ENCODE results near the gene KDM6B.
A peak's percentile ranks its signal among the peaks of the same experiment; 100 is the strongest.

The KDM6B gene, protein sequence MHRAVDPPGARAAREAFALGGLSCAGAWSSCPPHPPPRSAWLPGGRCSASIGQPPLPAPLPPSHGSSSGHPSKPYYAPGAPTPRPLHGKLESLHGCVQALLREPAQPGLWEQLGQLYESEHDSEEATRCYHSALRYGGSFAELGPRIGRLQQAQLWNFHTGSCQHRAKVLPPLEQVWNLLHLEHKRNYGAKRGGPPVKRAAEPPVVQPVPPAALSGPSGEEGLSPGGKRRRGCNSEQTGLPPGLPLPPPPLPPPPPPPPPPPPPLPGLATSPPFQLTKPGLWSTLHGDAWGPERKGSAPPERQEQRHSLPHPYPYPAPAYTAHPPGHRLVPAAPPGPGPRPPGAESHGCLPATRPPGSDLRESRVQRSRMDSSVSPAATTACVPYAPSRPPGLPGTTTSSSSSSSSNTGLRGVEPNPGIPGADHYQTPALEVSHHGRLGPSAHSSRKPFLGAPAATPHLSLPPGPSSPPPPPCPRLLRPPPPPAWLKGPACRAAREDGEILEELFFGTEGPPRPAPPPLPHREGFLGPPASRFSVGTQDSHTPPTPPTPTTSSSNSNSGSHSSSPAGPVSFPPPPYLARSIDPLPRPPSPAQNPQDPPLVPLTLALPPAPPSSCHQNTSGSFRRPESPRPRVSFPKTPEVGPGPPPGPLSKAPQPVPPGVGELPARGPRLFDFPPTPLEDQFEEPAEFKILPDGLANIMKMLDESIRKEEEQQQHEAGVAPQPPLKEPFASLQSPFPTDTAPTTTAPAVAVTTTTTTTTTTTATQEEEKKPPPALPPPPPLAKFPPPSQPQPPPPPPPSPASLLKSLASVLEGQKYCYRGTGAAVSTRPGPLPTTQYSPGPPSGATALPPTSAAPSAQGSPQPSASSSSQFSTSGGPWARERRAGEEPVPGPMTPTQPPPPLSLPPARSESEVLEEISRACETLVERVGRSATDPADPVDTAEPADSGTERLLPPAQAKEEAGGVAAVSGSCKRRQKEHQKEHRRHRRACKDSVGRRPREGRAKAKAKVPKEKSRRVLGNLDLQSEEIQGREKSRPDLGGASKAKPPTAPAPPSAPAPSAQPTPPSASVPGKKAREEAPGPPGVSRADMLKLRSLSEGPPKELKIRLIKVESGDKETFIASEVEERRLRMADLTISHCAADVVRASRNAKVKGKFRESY (N-terminal part only)

DNA sequence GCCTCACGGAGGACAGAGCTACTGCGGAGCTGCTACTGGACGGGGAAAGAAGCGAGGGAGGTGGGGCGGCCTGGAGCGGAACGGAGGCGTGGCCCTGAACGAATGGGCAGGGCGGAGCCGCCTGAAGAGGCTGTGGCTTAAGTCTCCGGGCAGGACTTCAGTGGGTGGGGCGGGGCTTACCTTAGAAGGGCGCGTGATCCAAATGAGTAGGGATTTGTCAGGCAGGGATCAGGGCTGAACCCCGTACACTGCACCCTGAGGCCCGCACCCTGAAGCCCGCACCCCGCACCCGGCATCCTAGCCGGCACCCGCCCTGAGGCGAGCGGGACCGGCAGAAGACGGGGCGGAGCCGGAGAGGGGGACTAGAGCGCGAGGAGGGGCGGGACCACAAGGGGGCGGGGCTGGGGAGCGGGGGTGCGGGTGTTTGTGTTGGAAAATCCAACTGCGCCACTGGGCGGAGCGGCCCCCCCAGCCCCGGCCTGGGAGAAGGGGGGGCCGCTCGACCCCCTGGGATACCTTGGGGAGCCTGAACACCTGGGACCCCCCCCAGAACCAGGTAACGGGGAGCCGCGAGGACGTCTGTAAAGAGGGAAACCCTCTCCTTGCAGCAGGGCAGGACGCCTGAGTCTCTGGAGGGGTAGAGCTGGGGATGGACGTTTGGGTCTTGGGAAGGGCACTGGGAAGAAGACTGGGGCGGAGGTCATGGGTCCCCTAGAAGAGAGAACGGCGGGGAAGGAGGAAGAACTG is at the start of gene KDM6B:
TSS of gene KDM6B (plus strand) at position 423 of the 747 bp plus-strand sequence. CDS start 11,338 bp downstream, outside the sequence.
- H3K27me3 ChIP-seq (replicated peaks; ENCODE audit: insufficient read depth, low read length) = peaks cover 41% of the 10 kb centered on the region
- peak within 1 kb of the TSS; percentile 100 for H3K4me2 ChIP-seq (ENCODE audit: low read depth, low read length)
- H3K9me3 ChIP-seq (replicated peaks; ENCODE audit: insufficient read depth, low read length) = no peaks in the 10 kb centered on the region
- H3K4me3 ChIP-seq (ENCODE audit: low read length) = peak within 1 kb of the TSS; percentile 93
- H3K79me2 ChIP-seq (ENCODE audit: low read length) = no peaks in the 10 kb centered on the region
- H3K4me1 ChIP-seq (ENCODE audit: low read length) = peaks cover 31% of the 10 kb centered on the region
- no peaks in the 10 kb centered on the region for H4K20me1 ChIP-seq (ENCODE audit: insufficient read depth, low read length)
- no peaks in the 10 kb centered on the region for H3K9me2 ChIP-seq (replicated peaks; ENCODE audit: insufficient read depth, low read length)
- TF ChIP-seq EZH2 (optimal IDR thresholded peaks at IDR 0.05; ENCODE audit: low read depth, low read length) (no peak), CTCF (IDR thresholded peaks at IDR 0.05; ENCODE audit: low read length) (no peak), EZH2phosphoT487 (IDR thresholded peaks at IDR 0.05; ENCODE audit: low read length) (no peak)
- H3K9ac ChIP-seq (ENCODE audit: low read length) = peak within 1 kb of the TSS; percentile 86
- DNase-seq = peak; percentile 90
- H3K27ac ChIP-seq (ENCODE audit: low read length) = peak within 1 kb of the TSS; percentile 92
- H3F3A ChIP-seq (ENCODE audit: insufficient read depth, low read length) = peaks cover 31% of the 10 kb centered on the region
- peak within 1 kb of the TSS; percentile 95 for H2AFZ ChIP-seq (ENCODE audit: low read length)
- no peaks in the 10 kb centered on the region for H3K36me3 ChIP-seq (replicated peaks; ENCODE audit: insufficient read depth, low read length)

GRCh38 chr17:7786866-7787265 is 47.2 kb upstream of the KDM6B start:
- Histone ChIP-seq H3F3A (ENCODE audit: insufficient read depth, low read length) (no peaks in the 10 kb centered on the region), H3K9me3 (replicated peaks; ENCODE audit: insufficient read depth, low read length) (no peaks in the 10 kb centered on the region), H3K27me3 (replicated peaks; ENCODE audit: insufficient read depth, low read length) (peaks cover 91% of the 10 kb centered on the region), H3K4me3 (ENCODE audit: low read length) (no peak overlapping the region), H3K9ac (ENCODE audit: low read length) (no peak overlapping the region), H3K4me2 (ENCODE audit: low read depth, low read length) (no peak overlapping the region), H2AFZ (ENCODE audit: low read length) (no peak overlapping the region), H4K20me1 (ENCODE audit: insufficient read depth, low read length) (no peaks in the 10 kb centered on the region), H3K79me2 (ENCODE audit: low read length) (no peaks in the 10 kb centered on the region), H3K27ac (ENCODE audit: low read length) (no peak overlapping the region), H3K9me2 (replicated peaks; ENCODE audit: insufficient read depth, low read length) (no peaks in the 10 kb centered on the region), H3K36me3 (replicated peaks; ENCODE audit: insufficient read depth, low read length) (no peaks in the 10 kb centered on the region), H3K4me1 (ENCODE audit: low read length) (no peaks in the 10 kb centered on the region)
- no peak for TF ChIP-seq EZH2 (optimal IDR thresholded peaks at IDR 0.05; ENCODE audit: low read depth, low read length)
- no peak for TF ChIP-seq CTCF (IDR thresholded peaks at IDR 0.05; ENCODE audit: low read length)
- no peak for TF ChIP-seq EZH2phosphoT487 (IDR thresholded peaks at IDR 0.05; ENCODE audit: low read length)
- DNase-seq = no peak

DNA sequence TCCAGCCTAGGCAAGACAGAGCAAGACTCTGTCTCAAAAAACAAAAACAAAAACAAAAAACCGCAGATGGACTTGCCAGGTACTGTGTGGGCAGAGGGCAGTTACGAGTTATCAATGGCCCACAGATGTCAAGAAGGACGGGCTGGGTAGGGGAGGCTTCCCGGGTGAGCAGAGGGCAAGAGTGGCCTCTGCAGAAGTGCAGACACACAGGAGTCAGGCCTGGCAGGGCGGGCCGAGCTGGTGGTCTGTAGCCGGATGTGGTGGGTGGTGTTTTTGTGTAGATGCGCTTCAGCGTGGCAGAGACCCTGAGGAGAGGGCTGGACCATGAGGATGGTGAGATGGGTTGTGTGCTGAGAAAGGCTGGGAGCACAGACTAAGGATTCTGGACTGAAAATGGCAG is 44.9 kb upstream of the KDM6B start:
- H4K20me1 ChIP-seq (ENCODE audit: insufficient read depth, low read length) = no peaks in the 10 kb centered on the region
- H3F3A ChIP-seq (ENCODE audit: insufficient read depth, low read length) = no peaks in the 10 kb centered on the region
- TF ChIP-seq EZH2 (optimal IDR thresholded peaks at IDR 0.05; ENCODE audit: low read depth, low read length) (no peak), EZH2phosphoT487 (IDR thresholded peaks at IDR 0.05; ENCODE audit: low read length) (no peak), CTCF (IDR thresholded peaks at IDR 0.05; ENCODE audit: low read length) (no peak)
- no peak overlapping the region for H3K27ac ChIP-seq (ENCODE audit: low read length)
- no peak overlapping the region for H3K4me3 ChIP-seq (ENCODE audit: low read length)
- peaks cover 93% of the 10 kb centered on the region for H3K27me3 ChIP-seq (replicated peaks; ENCODE audit: insufficient read depth, low read length)
- H3K79me2 ChIP-seq (ENCODE audit: low read length) = no peaks in the 10 kb centered on the region
- no peak for DNase-seq
- H3K36me3 ChIP-seq (replicated peaks; ENCODE audit: insufficient read depth, low read length) = no peaks in the 10 kb centered on the region
- H3K4me1 ChIP-seq (ENCODE audit: low read length) = no peaks in the 10 kb centered on the region
- H3K9ac ChIP-seq (ENCODE audit: low read length) = no peak overlapping the region
- H3K9me2 ChIP-seq (replicated peaks; ENCODE audit: insufficient read depth, low read length) = no peaks in the 10 kb centered on the region
- no peak overlapping the region for H2AFZ ChIP-seq (ENCODE audit: low read length)
- no peak overlapping the region for H3K4me2 ChIP-seq (ENCODE audit: low read depth, low read length)
- H3K9me3 ChIP-seq (replicated peaks; ENCODE audit: insufficient read depth, low read length) = no peaks in the 10 kb centered on the region

Measured in MM.1S (cell line).